GM19239 (cell line): ENCODE measurements around the gene NDUFS2.

Experiments used
- DNase-seq: peaks from one replicate; pipeline ENCODE4 v3.0.0; 2011; ENCODE audit warnings: low spot score; ENCODE audit not compliant: insufficient read length
- FAIRE-seq: peaks from 2 replicates; lab custom pipeline; 2011; peaks lifted over from hg19 to GRCh38; lab: Jason Lieb, UNC

NDUFS2 gene

DNA sequence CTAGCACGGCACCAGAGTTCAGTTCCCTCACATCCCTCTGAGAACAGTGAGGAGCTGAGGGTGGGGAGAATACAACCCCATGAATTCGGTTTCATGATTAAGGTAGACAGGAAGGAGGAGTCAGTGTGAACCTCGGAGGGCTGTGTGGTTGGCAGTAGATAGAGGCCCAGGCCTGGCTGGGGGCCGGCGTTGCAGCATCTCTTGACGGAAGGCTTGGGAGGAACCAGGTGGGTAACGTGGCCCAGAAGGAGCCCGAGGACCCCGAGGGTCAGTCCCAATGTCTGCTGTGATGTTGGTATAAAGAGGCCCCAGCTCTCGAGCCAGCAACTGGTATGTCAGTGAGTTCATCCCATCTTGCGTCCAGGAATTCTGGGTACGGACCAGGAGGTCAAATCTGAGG, 30.5 kb upstream of the NDUFS2 start:
- DNase-seq (no peak), FAIRE-seq (no peak)

DNA sequence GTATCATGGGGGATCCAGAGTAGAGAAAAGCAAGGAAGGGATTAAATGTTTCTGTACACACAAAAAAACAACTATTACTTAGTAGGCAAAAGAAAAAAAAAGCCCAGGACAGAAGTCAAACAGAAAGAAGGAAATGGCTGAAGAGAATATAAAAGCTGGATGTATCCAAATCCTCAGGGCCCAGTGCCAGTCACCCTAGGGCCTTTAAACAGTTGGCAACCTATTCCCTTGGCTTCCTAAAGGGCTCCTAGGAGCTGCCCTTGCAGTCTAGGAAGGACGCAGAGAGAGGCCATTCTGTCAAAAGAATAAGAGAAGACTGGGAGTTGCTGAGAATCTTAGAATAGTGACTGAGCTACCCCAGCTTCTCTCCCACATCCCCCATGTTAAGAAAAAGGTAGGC, 29.8 kb upstream of the NDUFS2 start:
- DNase-seq (no peak), FAIRE-seq (no peak)

DNA sequence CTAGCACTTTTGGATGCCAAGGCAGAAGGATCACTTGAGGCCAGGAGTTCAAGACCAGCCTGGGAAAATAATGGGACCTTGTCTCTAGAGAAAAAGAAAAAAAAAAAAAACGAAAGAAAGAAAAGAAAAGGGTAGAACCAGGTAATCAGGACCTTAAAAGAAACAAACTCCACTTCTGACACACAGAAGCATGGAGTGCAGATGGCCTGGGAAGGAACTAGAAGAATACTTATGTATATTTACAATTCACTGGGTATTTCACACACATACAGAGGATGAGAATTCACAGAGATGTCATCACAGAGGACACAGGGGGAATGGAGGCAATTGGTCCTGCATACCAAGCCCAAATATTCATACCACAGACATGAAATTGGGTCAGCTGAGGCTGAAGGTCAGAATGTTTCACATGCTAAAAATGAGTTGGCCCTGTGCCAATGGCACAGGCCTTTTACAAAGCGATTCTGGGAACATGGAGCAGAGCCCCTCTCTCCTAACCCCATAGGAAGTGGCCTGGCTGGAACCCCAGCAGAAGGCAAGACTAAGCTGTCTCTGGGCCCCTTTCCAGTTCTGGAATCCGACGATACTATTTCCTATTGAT, 29.3 kb upstream of the NDUFS2 start:
- no peak for DNase-seq
- FAIRE-seq, result no peak

DNA sequence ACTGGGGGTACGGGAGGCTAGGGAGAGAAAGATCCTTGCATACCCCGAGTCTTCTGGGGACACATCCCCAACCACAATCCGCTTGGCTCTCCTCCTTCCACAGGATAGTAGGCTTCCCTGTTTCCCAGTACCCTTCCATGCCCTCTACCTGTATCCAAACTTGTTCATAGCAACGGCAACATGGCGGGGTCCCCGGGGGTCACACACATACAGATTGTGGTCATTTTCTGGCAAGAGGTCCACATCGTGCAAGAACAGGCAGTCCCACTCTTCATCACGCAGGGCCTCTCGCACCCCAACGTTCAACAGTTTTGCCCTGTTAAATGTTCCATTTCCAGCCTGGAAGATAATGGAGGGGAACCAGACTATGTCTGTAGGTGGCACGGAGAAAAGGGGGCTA, 28.5 kb upstream of the NDUFS2 start:
- no peak for FAIRE-seq
- DNase-seq, result no peak

DNA sequence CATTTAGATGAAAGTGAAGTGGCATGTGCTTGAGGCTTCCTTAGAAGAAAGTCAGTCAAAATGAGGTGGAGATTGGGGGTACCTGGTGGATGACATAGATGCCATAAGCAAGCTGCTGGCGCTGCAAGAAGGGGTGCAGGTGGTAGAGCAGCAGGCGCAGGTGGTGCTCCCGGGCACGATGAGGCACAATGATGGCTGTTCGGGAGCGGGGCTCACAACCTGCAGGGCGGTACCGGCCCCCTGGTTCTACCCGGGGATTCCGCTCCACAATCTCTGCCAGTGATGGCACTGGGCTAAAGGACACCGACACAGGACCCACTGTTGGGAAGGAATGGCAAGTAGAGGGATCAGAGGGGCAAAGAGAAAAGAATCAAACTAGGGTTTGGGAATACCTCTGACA, 27.3 kb upstream of the NDUFS2 start:
- FAIRE-seq (no peak), DNase-seq (no peak)

DNA sequence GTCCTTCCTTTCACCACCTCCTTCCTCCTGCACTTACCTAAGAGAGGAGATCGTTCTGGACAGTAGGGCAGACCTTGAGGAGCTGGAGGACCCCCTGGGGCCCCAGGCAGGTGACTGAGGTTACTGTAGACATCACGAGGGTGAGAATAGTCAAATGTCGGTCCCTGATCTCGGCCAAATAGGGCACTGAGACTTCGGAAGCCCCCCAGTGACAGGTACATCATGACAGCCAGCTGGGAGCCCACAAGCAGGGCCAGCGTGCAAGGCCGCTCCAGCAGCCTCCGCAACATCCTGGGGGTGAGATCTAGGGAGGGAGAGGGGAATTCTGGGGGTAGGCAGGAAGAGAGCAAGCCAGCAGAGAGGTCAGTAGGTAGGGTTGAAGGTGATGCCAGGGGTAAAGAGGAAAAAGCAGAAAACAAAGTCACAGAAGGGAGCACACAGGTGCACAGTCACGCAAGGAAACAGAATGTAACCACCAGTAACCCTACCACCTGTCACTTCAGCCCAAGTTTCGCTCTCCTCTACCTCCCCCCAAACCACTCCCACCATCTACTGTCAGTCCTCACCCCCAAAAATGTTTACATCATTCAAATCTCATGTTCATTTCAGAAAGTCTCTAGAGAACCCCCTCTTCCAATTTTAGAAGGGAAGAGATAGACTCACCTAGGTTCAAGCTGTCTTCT, 26.3 kb upstream of the NDUFS2 start:
- DNase-seq, result no peak
- FAIRE-seq, result no peak

DNA sequence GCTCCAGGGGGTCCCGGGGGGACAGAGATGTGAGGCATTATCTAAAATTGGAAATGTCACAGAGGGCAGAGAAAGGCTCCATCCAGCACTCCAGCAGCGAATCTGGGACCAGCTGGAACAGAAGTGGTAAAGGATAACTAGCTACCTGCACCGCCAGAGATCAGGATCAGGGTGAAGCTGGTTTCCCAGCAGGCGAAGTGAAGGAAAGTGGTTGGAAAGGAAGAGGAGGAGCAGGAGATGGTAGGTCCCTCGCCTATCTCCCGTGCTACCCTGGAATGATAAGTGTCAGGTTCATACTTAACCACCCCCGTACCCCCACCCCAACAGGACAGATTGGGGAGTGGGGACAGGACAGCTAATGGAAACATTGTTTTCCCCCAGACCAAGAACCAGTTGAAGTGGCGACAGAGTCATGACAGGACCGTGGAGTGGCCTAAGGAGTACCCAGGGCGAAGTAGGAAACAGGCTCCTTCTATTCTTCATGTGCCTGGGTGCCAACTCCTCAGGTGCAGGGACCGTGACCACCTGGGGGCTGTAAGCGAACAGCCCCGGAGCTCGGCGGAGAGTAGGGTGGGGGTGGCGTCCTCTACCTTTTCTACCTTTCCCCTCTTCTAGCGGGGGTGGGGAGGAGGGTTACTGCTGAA, 25.6 kb upstream of the NDUFS2 start:
- no peak for FAIRE-seq
- DNase-seq, result no peak

DNA sequence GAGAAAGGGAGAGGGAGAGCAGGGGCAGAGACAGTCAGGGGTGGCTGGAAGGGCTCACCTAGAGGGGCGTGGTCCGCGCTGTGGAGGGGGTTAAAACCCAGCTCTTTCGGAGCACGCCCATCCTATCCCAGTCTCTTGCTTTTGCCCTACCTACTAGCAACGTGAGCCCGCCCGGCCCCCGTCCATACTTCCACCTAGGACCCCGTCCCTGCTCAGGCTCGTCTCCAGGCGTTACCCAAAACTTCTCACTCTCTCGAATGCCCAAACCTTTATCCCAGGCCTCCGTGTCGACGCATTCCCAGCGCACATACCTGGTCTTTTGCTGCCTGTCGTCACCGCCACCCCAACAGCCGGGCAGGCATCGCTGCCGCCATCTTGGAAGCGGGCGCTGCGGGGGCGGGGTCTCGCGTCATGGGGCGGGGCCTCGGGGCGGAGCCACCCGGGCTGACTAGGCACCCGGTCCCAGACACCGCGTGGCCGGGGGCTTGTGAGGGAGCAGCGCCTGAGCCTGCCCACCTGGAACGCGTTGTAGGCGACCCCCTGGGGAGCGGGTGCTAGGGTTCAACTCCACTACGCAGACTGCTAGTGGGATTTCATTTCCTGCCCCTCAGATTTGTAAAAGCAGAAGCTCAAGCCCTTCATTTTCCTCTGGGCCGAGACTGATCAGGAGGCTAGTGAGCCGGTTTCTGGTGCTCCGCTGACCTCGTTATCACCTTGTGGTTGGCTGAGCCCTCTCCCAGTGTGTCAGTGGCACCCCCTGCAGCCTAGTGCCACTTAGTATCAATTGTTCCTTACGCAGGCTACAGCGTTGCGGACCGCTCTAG, 24.8 kb upstream of the NDUFS2 start, which contains the start of gene B4GALT3:
Gene B4GALT3, minus strand, starts transcription at position 396 of the 824 bp plus-strand sequence. CDS start 1,447 bp downstream, outside the sequence.
- DNase-seq, result no peak
- peak; percentile 59 for FAIRE-seq

DNA sequence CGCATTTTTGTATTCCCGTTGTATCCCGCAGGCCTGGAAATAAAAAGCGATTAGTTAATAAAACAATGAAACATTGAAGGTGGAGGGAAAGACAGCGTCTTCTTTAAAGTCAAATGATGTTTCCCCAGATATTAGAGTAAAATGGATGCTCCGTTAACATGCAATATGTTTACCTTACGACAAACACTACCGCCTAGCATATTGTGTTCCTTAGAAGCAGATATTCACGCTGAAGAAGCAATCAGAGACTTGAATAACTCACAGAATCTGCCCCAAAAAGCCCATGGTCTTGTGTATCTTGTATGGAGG, 24.3 kb upstream of the NDUFS2 start:
- FAIRE-seq (no peak), DNase-seq (no peak)

DNA sequence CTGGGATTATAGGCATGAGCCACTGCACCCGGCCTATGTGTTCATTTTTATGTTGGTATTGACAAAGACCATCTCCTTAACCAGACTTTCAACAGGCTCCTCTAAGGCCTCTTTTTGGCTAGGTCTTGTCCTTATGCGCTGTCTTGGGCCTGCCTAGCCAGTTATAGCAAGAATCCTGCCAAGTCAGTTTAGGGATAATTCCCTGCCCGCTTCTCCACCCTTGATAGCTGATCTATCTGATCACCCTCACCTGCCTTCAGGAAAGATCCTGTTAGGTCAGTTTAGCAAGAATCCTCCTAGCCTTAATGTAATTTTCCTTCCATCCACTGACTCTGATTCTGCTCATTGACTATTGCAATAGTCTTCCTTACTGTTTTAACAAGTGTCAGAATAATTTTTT, 22.5 kb upstream of the NDUFS2 start:
- DNase-seq, result no peak
- no peak for FAIRE-seq

DNA sequence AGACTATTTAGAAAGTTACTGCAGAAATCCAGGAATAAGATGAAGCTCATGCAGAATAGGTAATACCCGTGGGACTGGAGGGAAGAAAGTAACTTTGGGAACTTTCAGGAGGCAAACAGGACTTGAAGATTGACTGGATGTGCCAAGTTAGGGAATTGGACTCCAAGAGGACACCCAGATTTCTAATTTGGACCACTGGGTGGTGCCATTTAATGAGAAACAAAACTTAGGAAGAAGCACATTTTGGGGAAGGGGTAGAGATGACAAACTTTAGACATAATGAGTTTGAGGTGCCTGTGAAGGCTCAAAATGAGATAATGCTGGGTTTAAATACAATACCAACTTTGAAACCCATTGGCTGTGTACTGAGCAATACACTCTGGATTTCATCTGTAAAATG, 21.5 kb upstream of the NDUFS2 start:
- FAIRE-seq (no peak), DNase-seq (no peak)

DNA sequence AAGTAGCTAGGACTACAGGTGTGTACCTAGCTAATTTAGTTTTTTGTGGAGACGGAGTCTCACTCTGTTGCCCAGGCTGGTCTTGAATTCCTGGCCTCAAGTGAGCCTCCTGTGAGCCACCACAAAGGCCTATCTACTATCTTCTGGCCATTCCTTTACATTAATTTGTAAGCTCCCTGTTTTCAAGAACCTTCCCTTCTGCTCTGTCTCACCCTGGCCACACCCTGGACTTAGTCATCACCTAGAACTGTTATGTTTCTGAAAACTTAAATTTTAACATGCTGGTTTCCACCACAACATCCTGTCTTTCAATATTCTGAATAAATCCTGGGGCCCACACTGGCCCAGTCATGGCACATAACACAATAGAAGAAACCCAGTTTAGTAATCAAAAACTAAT, 20.0 kb upstream of the NDUFS2 start:
- FAIRE-seq, result peak; percentile 82

DNA sequence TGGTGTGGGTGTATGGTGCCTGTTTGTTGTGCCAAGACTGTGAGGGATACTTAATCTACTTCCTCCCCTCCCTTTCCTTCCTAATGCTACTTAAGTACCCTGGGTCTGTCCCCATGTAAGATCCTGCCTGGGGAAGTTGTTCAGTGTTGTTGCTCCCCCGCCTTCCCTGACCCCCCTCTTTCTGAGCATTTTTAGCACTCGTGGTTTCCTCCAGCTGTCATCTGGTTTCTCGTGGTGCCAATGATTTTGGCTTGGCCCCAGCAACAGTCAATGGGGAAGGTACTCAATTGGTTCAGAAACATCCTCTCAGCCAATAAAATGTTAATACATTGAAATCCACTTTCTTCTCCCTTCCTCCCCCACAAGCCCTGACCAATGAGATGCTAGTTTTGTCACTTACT, 16.9 kb upstream of the NDUFS2 start:
- FAIRE-seq (peak; percentile 98), DNase-seq (no peak)

More for the DNA sequence above, 20.0 kb upstream of the NDUFS2 start:
- no peak for DNase-seq

DNA sequence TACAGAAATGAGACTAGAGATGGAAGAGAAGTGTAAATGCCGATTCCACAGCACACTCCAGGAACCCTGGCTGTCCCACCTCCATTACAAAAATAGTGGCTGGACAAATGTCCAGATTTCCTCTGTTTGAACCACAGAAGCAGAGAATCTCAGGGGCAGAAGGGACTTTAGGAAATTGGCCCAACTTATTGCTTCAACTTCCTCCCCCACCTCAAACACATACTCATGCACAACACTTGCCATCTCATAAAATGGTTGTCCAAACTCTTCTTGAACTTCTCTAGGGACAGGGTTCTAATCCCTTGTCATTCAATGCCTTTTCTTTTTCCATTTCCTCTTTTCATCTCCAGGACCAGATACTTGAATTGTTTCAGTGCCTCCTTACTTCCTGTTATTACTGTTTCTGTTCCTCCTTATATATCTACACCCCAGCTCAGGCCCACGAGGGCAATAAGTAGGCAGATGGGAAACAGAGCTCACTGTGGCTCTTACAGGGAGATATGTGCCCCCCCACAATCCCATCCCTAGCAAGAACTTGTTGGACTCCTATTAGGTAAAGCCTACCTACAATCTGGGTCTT, 16.3 kb upstream of the NDUFS2 start:
- no peak for FAIRE-seq
- no peak for DNase-seq

DNA sequence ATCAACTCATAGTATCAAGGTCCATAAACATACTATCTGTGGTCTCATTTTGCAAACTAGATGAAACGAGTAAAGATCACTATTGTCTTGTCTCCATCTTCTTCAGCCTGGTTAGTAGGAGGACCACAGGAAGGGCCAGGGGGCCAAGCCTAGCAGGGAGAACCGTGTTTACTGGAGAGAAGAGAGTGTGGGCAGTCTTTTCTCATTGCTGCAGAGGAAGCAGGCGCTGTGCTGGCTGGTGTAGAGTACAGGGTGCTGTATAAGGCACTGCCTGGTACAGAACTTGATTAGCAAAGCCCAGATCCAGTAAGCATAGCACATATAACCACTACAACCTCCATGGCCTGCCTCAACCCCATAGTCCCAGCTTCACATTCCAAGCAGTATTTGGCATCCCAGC, 14.9 kb upstream of the NDUFS2 start:
- DNase-seq (no peak), FAIRE-seq (no peak)

DNA sequence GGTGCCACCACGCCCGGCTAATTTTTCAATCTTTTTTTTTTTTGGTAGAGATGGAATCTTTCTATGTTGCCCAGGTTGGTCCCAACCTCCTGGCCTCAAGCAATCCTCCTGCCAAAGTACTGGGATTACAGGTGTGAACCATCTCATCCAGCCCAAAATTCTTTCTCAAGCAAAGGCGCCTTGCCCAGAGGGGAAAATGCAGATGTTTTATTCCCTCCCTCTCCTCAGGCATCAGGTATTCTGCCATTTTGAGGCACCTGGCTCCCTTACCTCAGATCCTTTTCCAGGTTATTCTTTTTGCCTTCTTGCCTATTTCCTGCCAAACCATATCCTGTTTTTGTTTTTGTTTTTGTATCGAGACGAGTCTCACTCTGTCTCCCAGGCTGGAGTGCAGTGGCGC, 13.8 kb upstream of the NDUFS2 start:
- no peak for FAIRE-seq
- DNase-seq, result no peak

DNA sequence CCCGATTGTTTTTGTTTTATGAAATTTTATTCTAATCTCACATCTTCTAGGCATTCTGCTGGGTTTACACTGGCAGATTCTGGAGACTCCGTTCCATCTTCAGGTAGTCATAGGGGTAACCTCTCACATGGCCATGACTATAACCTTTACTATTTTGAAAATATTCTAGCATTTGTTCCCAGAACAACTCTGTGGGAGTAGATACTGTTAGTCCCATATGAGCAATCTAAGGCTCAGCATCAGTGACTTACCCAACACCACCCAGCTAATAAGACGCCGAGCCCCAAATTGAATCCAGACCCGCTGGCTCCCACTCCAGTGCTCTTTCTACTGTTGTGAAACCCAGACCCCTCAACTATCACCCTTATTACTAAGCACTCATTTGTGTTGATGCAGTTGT, 13.1 kb upstream of the NDUFS2 start:
- FAIRE-seq, result no peak
- DNase-seq, result no peak

DNA sequence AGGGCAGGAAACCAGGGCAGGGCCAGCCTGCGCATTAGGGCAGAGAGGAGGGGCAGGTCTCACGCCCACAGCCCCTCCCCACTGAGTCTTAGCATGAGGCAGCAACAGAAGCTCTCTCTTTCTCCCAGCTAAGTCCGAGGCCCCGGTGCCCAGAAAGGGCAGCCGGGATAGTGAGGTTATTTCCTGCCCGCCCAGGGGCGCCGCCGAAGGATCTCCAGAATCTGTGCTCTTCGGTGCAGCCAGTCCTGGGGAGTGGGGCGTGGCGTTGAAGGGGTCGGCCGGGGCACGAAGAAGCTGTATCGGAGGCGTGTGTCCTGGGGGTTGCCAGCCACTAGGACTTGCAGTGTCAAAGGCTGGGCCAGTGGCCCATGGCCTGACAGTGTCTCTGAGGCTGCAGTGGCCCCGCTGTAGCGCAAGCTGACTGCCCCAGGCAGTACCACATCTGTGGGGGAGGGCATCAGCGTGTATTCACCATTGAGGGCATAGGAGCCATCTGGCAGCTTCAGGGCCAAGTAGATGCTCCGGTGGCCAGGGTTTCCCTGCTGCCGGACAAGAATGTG, 11.1 kb upstream of the NDUFS2 start:
- FAIRE-seq (no peak), DNase-seq (no peak)

DNA sequence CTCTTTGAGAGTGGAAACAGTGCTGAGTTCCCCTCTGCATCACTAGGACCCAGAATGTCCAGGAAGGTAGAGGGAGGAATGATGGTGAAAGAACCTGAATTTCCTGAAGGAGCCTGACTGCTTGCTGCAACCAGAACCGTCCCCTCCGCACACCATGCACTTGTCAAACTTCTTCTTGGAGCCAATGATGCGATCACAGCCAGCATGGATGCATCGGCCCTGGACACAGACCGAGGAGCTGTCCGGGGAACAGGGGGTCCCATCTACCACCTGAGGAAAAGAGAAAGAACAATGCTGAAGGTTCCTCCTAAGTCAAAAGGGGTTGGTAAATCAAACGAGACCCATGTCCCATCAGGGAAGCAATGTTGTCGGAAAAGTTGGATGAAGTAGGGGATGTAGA, 10.2 kb upstream of the NDUFS2 start:
- no peak for DNase-seq
- no peak for FAIRE-seq
